ENCODE data around the gene CFAP77. TPM values are rescaled to one million over a fixed set of nuclear protein-coding genes. Genes with fewer than 3 reads are reported as not detected.

The CFAP77 gene
- total RNA-seq, 1 experiment from 2014 or later: not detected

DNA sequence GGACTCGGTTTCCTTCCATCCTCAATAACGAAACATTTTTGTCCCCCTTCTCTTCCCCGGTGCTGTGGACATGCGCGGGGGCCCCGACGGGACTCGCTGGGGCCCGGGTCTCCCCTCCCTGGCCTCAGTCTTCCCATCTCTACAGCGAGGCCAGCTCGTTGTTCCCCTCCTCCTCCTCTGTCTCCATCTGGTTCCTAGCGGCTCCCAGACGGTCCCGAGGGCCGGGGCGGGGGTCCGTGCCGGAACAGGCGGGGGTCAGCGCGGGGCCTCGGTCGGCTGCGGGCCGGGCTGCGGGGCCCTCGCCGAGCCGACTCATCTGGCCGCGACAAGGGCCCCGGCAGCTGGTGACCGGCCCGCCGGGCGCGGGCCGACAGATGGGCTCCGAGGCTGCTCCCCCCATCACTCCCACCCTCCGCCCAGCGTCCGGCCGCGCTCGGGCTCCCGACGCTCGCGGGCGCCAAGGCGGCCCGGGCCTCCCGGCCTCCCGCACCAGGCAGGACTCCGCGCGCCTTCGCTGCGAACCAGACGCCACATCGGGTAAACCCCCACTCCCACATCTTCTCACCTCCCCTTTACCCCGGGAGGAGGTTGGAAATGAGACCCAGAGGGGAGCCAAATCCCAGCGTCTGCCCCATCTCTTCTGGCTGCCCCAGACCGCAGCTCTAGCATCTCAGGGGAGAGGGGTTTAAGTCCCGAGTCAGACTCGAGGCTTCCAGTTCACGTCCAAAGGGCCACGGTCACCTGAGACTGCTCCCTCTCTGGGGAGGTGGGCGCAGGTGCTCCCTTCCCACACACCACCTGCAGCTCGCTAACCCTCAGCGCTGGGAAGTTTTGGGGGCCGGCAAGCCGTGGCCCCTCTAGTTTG is 180.5 kb downstream of the CFAP77 start:
- Histone ChIP-seq H3K27me3 (no peaks in the 10 kb centered on the region), H3K4me1 (no peaks in the 10 kb centered on the region), H3K4me3 (no peak overlapping the region), H3K36me3 (peaks cover 16% of the 10 kb centered on the region), H3K9me3 (replicated peaks) (no peaks in the 10 kb centered on the region), H3K27ac (no peak overlapping the region)
- no peak for DNase-seq

- no peaks in the 10 kb centered on the region for H3K27me3 ChIP-seq
- no peaks in the 10 kb centered on the region for H3K4me1 ChIP-seq
- no peak overlapping the region for H3K27ac ChIP-seq
- H3K9me3 ChIP-seq (replicated peaks): no peaks in the 10 kb centered on the region
- H3K4me3 ChIP-seq: no peak overlapping the region
- DNase-seq: no peak
- peaks cover 16% of the 10 kb centered on the region for H3K36me3 ChIP-seq
These were observed 181.2 kb downstream of the CFAP77 start for GRCh38 chr9:132591244-132591643.

DNA sequence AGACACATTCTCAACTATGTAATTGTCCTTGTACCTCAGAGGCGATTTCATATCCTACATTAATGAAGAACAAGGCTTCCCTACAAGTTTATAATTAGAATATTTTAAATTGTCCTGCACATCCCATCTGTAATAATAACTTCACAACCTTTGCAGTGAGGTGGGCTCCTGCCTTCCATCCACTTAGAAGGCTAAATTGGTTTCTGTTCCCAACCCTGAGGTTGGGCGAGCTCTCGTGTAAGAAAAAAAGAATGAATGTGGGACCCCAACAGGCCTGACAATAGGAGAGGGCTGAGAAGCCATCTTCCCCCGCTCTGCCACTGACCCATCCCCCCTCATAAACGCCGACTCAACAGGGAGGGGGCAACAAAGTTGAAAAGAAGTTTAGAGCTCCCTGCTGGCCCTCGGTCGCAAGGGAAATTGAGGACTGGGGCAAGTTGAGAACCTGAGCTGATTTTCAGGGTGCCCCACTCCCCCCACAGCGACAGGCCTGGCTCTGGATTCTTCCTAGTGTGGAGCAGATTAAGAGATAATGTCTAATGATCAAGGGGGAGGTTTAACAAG is 181.8 kb downstream of the CFAP77 start:
- Histone ChIP-seq H3K27me3 (no peaks in the 10 kb centered on the region), H3K4me3 (no peak overlapping the region), H3K9me3 (replicated peaks) (no peaks in the 10 kb centered on the region), H3K27ac (no peak overlapping the region), H3K4me1 (no peaks in the 10 kb centered on the region), H3K36me3 (peaks cover 16% of the 10 kb centered on the region)
- no peak for DNase-seq

DNA sequence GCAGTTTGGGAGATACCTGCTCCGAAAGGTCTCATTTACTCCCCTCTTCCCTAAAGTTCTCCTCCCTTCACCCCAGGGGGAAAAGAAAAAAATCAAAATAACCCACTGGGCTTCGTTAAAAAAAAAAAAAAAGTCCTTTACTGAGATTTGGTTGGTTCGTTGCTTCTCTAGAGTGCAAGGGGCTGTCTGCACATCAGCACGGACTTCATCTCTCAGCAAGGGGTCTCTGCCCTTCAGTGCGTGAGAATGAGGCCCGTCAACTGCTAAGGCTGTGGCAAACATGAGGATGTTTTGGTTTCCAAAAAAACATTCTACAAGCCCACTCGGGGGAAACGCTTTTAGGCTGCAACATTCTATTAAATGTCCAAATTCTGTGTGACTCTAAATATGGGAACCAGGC is 182.4 kb downstream of the CFAP77 start:
- Histone ChIP-seq H3K4me1 (no peaks in the 10 kb centered on the region), H3K27me3 (no peaks in the 10 kb centered on the region), H3K27ac (no peak overlapping the region), H3K4me3 (no peak overlapping the region), H3K36me3 (peaks cover 16% of the 10 kb centered on the region), H3K9me3 (replicated peaks) (no peaks in the 10 kb centered on the region)
- no peak for DNase-seq

- Histone ChIP-seq H3K9me3 (replicated peaks) (no peaks in the 10 kb centered on the region), H3K27me3 (no peaks in the 10 kb centered on the region), H3K36me3 (peaks cover 19% of the 10 kb centered on the region), H3K27ac (no peak overlapping the region), H3K4me3 (no peak overlapping the region), H3K4me1 (no peaks in the 10 kb centered on the region)
- DNase-seq: no peak
These were observed 184.4 kb downstream of the CFAP77 start for GRCh38 chr9:132594412-132594811.

- no peaks in the 10 kb centered on the region for H3K9me3 ChIP-seq (replicated peaks)
- no peak overlapping the region for H3K4me3 ChIP-seq
- H3K27me3 ChIP-seq: no peaks in the 10 kb centered on the region
- H3K36me3 ChIP-seq: peaks cover 19% of the 10 kb centered on the region
- H3K4me1 ChIP-seq: no peaks in the 10 kb centered on the region
- DNase-seq: no peak
- H3K27ac ChIP-seq: no peak overlapping the region
These were observed 185.3 kb downstream of the CFAP77 start for GRCh38 chr9:132595319-132595718.

DNA sequence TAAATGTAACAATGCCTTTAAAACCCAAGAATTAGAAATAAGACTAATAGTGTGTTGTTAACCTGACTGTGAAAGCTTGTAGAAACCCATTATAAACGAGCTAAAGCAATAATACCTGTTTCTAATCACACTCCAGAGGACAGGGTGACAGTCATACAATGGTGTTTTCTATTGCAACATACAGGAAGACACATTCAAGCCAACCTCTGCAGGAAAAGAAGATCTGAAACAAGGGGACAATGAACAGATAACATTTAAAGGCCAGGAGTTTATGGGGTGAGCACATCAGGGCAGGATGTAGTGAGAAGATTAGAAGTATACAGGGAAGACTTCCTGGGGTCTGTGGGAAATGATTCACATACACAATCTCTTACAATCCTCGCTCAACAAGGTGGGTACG is 186.2 kb downstream of the CFAP77 start:
- Histone ChIP-seq H3K4me3 (no peak overlapping the region), H3K36me3 (peaks cover 19% of the 10 kb centered on the region), H3K9me3 (replicated peaks) (no peaks in the 10 kb centered on the region), H3K4me1 (no peaks in the 10 kb centered on the region), H3K27me3 (no peaks in the 10 kb centered on the region), H3K27ac (no peak overlapping the region)
- no peak for DNase-seq

GRCh38 chr9:132597073-132597775 is 187.2 kb downstream of the CFAP77 start:
- DNase-seq: no peak
- Histone ChIP-seq H3K27ac (no peak overlapping the region), H3K4me1 (no peaks in the 10 kb centered on the region), H3K9me3 (replicated peaks) (no peaks in the 10 kb centered on the region), H3K36me3 (peaks cover 19% of the 10 kb centered on the region), H3K27me3 (no peaks in the 10 kb centered on the region), H3K4me3 (no peak overlapping the region)

- DNase-seq: no peak
These were observed 190.4 kb downstream of the CFAP77 start for GRCh38 chr9:132600326-132600984.

GRCh38 chr9:132602207-132602606 is 192.2 kb downstream of the CFAP77 start:
- no peak overlapping the region for H3K4me3 ChIP-seq
- H3K9me3 ChIP-seq (replicated peaks): no peaks in the 10 kb centered on the region
- peaks cover 23% of the 10 kb centered on the region for H3K36me3 ChIP-seq
- no peaks in the 10 kb centered on the region for H3K4me1 ChIP-seq
- no peaks in the 10 kb centered on the region for H3K27me3 ChIP-seq
- DNase-seq: no peak
- H3K27ac ChIP-seq: no peak overlapping the region

More at GRCh38 chr9:132600326-132600984, 190.4 kb downstream of the CFAP77 start:
- H3K4me1 ChIP-seq: no peaks in the 10 kb centered on the region
- H3K27me3 ChIP-seq: no peaks in the 10 kb centered on the region
- no peaks in the 10 kb centered on the region for H3K9me3 ChIP-seq (replicated peaks)
- no peak overlapping the region for H3K27ac ChIP-seq
- H3K4me3 ChIP-seq: no peak overlapping the region
- peaks cover 10% of the 10 kb centered on the region for H3K36me3 ChIP-seq

GRCh38 chr9:132605387-132605786 is 195.4 kb downstream of the CFAP77 start:
- DNase-seq: no peak
- no peaks in the 10 kb centered on the region for H3K9me3 ChIP-seq (replicated peaks)
- H3K36me3 ChIP-seq: peaks cover 40% of the 10 kb centered on the region
- H3K4me1 ChIP-seq: no peaks in the 10 kb centered on the region
- no peak overlapping the region for H3K27ac ChIP-seq
- H3K4me3 ChIP-seq: no peak overlapping the region
- H3K27me3 ChIP-seq: no peaks in the 10 kb centered on the region

DNA sequence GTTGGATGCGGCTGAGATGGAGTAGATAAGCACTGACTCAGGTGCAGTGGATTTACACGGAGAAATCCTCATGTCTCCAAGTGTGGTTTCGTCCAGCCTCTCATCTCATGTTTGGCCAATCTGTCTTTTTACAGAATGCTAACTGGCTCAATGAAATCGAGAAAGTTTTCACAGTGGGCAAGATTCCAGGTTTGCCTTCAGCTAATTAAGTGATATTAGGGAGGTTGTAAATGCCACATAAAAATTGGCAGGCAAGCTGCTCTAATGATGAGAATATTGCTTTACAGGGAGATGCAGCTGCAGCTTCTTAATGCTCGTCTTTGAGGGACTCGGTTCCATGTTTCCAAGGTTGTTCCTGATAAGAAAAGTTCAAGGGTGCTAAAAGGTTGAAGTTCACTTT is 196.1 kb downstream of the CFAP77 start:
- no peak for DNase-seq
- H3K9me3 ChIP-seq (replicated peaks): no peaks in the 10 kb centered on the region
- peaks cover 44% of the 10 kb centered on the region for H3K36me3 ChIP-seq
- H3K4me1 ChIP-seq: no peaks in the 10 kb centered on the region
- H3K27me3 ChIP-seq: no peaks in the 10 kb centered on the region
- H3K4me3 ChIP-seq: no peak overlapping the region
- H3K27ac ChIP-seq: no peak overlapping the region

DNA sequence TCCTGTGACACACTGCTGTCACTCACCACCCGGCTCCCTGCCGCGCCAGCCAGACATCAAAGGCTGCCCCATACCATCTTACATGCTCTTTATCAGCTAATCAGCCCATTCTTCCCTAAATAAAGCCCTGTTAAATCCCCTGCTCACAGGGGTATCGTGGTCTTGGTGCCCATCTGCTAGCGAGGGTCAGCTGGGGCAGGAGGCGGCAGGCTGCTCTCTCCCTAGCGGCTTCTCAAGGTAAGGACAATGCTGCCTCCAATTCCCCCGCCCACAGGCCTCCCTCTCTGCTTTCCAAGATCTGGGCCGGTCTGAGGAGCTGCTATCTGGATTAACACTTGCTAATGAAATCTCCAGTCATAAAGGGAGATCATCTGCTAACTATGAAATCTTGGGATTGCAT is 199.2 kb downstream of the CFAP77 start:
- H3K36me3 ChIP-seq: peaks cover 54% of the 10 kb centered on the region
- no peak overlapping the region for H3K27ac ChIP-seq
- DNase-seq: no peak
- no peaks in the 10 kb centered on the region for H3K9me3 ChIP-seq (replicated peaks)
- no peaks in the 10 kb centered on the region for H3K4me1 ChIP-seq
- H3K27me3 ChIP-seq: no peaks in the 10 kb centered on the region
- no peak overlapping the region for H3K4me3 ChIP-seq

GRCh38 chr9:132609829-132610228 is 199.8 kb downstream of the CFAP77 start:
- H3K9me3 ChIP-seq (replicated peaks): no peaks in the 10 kb centered on the region
- no peaks in the 10 kb centered on the region for H3K4me1 ChIP-seq
- peaks cover 53% of the 10 kb centered on the region for H3K36me3 ChIP-seq
- H3K4me3 ChIP-seq: no peak overlapping the region
- no peak overlapping the region for H3K27ac ChIP-seq
- no peaks in the 10 kb centered on the region for H3K27me3 ChIP-seq
- DNase-seq: no peak

DNA sequence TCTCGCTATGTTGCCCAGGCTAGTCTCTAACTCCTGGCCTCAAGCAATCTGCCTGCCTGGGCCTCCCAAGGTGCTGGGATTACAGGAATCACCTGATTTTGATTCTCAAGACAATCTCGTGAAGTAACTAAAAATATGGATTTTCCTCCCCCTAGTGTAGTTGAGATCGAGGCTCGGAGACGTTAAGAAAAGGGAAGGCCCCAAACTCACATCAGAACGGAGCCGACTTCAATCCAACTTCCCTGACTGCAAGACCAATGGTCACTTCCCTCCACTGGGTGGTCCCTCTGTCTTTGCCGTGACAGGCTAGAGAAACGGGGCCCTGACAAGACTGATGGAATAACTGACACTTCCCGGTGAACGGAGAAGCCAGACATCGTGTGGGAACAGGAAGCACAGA is 200.7 kb downstream of the CFAP77 start:
- H3K9me3 ChIP-seq (replicated peaks): no peaks in the 10 kb centered on the region
- H3K27me3 ChIP-seq: no peaks in the 10 kb centered on the region
- H3K4me3 ChIP-seq: no peak overlapping the region
- H3K4me1 ChIP-seq: no peaks in the 10 kb centered on the region
- H3K27ac ChIP-seq: no peak overlapping the region
- DNase-seq: no peak
- peaks cover 59% of the 10 kb centered on the region for H3K36me3 ChIP-seq

Data from SJCRH30 (cell line).